ENCODE data around the gene TRAF3IP1.

DNA sequence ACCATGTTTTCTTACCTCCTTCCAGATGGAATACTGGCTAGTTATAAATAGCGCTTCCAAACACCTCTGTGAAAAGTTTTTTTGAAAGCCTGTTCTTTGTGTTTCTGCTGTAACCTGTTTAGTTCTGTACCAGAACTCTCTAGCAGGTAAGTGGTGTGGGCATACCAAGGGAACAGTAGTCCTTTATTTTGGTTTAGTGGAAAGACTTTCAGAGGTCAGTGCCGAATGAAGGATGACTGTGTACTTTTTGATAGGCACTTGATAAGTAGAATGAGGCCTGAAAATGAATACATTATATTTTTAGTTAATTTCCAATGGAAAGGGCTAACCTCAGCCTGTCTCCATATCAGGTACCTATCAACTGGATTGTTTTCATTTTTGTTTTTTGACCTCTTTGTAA lies 78.8 kb downstream of the TRAF3IP1 start:
- TF ChIP-seq CTCF (IDR thresholded peaks at IDR 0.05): no peak
- no peak for TF ChIP-seq POLR2A (IDR thresholded peaks at IDR 0.05)

Data from body of pancreas (tissue), 4 donors.